Brain microvascular endothelial cell (primary cell): ENCODE results near the gene CRTAC1.

Experiments
- DNase-seq: peaks from one replicate; pipeline ENCODE4 v3.0.0-alpha.2; 2020
- H3K27ac ChIP-seq: fragments of 250-450 bp; sonication (Bioruptor Pico); 2 replicates; pipeline ENCODE4 v1.5.1; 2020; ENCODE audit warnings: mild to moderate bottlenecking, moderate library complexity
- H3K27me3 ChIP-seq: fragments of 250-450 bp; sonication (Bioruptor Pico); replicated peaks from 2 replicates; pipeline ENCODE4 v1.5.1; 2020; ENCODE audit warnings: mild to moderate bottlenecking
- H3K36me3 ChIP-seq: fragments of 250-450 bp; sonication (Bioruptor Pico); replicated peaks from 2 replicates; pipeline ENCODE4 v1.5.1; 2020; ENCODE audit warnings: mild to moderate bottlenecking
- H3K4me3 ChIP-seq: 2 replicates; pipeline ENCODE4 v1.5.1; 2011; ENCODE audit warnings: low read depth, mild to moderate bottlenecking, control low read depth, low read length, moderate library complexity
- CTCF ChIP-seq: IDR thresholded peaks from 2 replicates; pipeline ENCODE4 v1.5.1; 2011; ENCODE audit warnings: low read depth, mild to moderate bottlenecking, moderate library complexity, low read length, control low read depth, inconsistent platforms; ENCODE audit errors: missing control alignments
- in situ Hi-C: cut with HindIII; loops from 2 replicates; pipeline ENCODE4 v1.10.0; 2017; ENCODE audit warnings: low sequenced_read_pairs, low pct_ligation_motif_present

The CRTAC1 gene

GRCh38 chr10:98000346-98000745 lies 30.1 kb downstream of the CRTAC1 start:
- no peak for DNase-seq
- H3K36me3 ChIP-seq, result no peaks in the 10 kb centered on the region
- H3K27ac ChIP-seq, result no peak overlapping the region
- in situ Hi-C loops, result no loop called here
- no peak for TF ChIP-seq CTCF
- no peaks in the 10 kb centered on the region for H3K27me3 ChIP-seq
- no peak overlapping the region for H3K4me3 ChIP-seq

DNA sequence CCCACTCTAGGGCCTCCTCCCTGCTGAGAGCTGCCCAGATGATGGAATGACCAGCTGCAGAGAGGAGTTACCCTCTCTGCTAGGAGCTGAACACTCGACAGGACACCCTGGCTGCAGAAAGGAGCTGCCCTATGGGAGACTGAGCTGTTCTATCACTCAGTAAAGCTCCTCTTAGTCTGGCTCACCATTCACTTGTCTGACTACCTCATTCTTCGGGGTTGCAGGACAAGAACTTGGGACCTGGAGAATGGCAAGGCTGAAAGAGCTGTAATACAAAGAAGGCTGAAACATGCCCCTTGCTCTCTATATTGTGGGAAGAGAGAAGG lies 30.5 kb downstream of the CRTAC1 start:
- Histone ChIP-seq H3K36me3 (no peaks in the 10 kb centered on the region), H3K27ac (no peak overlapping the region), H3K27me3 (no peaks in the 10 kb centered on the region), H3K4me3 (no peak overlapping the region)
- DNase-seq, result no peak
- TF ChIP-seq CTCF, result no peak
- in situ Hi-C loops, result no loop called here

- no peak overlapping the region for H3K4me3 ChIP-seq
- H3K27me3 ChIP-seq, result no peaks in the 10 kb centered on the region
- TF ChIP-seq CTCF, result no peak
- in situ Hi-C loops, result no loop called here
- H3K36me3 ChIP-seq, result no peaks in the 10 kb centered on the region
- DNase-seq, result no peak
- H3K27ac ChIP-seq, result no peak overlapping the region
Measured at GRCh38 chr10:97999066-97999922, 31.1 kb downstream of the CRTAC1 start.

- no peaks in the 10 kb centered on the region for H3K27me3 ChIP-seq
- in situ Hi-C loops, result no loop called here
- TF ChIP-seq CTCF, result no peak
- peak; percentile 22 for DNase-seq
- no peaks in the 10 kb centered on the region for H3K36me3 ChIP-seq
- H3K4me3 ChIP-seq, result no peak overlapping the region
- H3K27ac ChIP-seq, result no peak overlapping the region
Measured at GRCh38 chr10:97991871-97992270, 38.5 kb downstream of the CRTAC1 start.

- no peak for TF ChIP-seq CTCF
- H3K27ac ChIP-seq, result no peak overlapping the region
- in situ Hi-C loops, result no loop called here
- no peak for DNase-seq
- no peaks in the 10 kb centered on the region for H3K36me3 ChIP-seq
- H3K27me3 ChIP-seq, result no peaks in the 10 kb centered on the region
- H3K4me3 ChIP-seq, result no peak overlapping the region
Measured at GRCh38 chr10:97981816-97982215, 48.6 kb downstream of the CRTAC1 start.

- no peak for DNase-seq
- in situ Hi-C loops, result no loop called here
- no peaks in the 10 kb centered on the region for H3K36me3 ChIP-seq
- TF ChIP-seq CTCF, result no peak
- H3K27ac ChIP-seq, result no peak overlapping the region
- H3K27me3 ChIP-seq, result peaks cover 21% of the 10 kb centered on the region
- H3K4me3 ChIP-seq, result no peak overlapping the region
Measured at GRCh38 chr10:97977673-97978072, 52.7 kb downstream of the CRTAC1 start.
